Ectodermal cell (in vitro differentiated cells): ENCODE measurements around the gene LDLRAD4.

Experiments
- H3K27ac ChIP-seq: 2 replicates; pipeline ENCODE4 v1.7.0; 2013; ENCODE audit warnings: mild to moderate bottlenecking, low read depth, low read length; ENCODE audit not compliant: insufficient read depth, poor library complexity, severe bottlenecking
- H3K27me3 ChIP-seq: 2 replicates; pipeline ENCODE4 v1.7.0; 2013; ENCODE audit warnings: mild to moderate bottlenecking, low read length; ENCODE audit not compliant: insufficient read depth, control insufficient read depth, poor library complexity, severe bottlenecking
- H3K36me3 ChIP-seq: one replicate; pipeline ENCODE4 v1.7.0; 2013; ENCODE audit warnings: low read length; ENCODE audit not compliant: control insufficient read depth, insufficient read depth
- H3K4me1 ChIP-seq: one replicate; pipeline ENCODE4 v1.7.0; 2013; ENCODE audit warnings: low read length; ENCODE audit not compliant: control insufficient read depth, insufficient read depth
- H3K4me3 ChIP-seq: 2 replicates; pipeline ENCODE4 v1.7.0; 2013; ENCODE audit warnings: low read depth, low read length, control low read depth; ENCODE audit not compliant: insufficient read depth
- H3K9me3 ChIP-seq: 2 replicates; pipeline ENCODE4 v1.7.0; 2013; ENCODE audit warnings: mild to moderate bottlenecking, low read length, moderate library complexity; ENCODE audit not compliant: control insufficient read depth
- WGBS, 2 experiments: methylation state at CpG; one replicate each; pipeline ENCODE4 v1.1.7; 2013; ENCODE audit warnings: missing lambda C conversion rate in 2 of 2; 5-methylcytosine and 5-hydroxymethylcytosine counted together

Gene LDLRAD4

DNA sequence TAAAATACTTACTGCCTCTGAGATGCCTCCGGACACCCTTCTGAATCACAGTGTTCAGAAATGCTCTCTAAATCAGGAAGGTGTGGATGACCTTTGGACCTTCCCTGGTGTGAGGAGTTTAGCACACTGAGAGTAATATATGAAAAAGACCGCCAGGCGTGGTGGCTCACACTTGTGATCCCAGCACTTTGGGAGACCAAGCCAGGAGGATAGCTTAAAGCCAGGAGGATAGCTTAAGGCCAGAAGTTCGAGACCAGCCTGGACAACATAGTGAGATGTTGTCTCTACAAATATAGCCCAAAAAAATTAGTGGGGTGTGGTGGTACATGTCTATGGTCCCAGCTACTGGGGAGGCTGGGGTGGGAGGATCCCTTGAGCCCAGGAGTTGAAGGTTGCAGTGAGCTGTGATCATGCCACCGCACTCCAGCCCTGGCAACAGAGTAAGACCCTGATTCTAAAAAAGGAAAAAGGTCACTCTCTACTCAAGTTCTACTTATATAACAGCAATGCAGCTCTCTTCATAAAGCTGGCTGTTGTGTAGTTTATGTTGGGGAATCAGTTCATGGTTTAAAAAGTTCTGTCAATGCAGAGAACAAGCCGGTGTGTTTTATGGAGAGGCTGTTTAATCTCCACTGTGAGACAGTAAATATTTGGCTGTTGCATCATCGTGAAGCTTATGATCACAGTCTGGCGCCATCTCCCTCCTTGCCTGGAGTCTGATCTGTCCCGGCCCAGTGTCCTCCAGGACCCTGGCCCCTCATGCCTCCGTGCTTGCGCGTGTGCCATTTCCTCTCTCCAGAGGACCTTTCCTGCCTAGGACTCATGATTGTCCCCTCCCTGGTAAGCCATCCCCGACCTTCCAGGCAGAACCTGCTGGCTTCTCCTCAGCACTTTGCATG is 323.3 kb downstream of the LDLRAD4 start:
- Histone ChIP-seq H3K4me1 (no peaks in the 10 kb centered on the region), H3K27me3 (no peaks in the 10 kb centered on the region), H3K9me3 (no peaks in the 10 kb centered on the region), H3K27ac (no peak overlapping the region), H3K4me3 (no peak overlapping the region), H3K36me3 (no peaks in the 10 kb centered on the region)
- 92 to 93% methylated on average over 13 of the region's 13 CpGs for WGBS, 2 experiments

- H3K27me3 ChIP-seq: no peaks in the 10 kb centered on the region
- no peaks in the 10 kb centered on the region for H3K4me1 ChIP-seq
- 89 to 93% methylated on average over 7 of the region's 7 CpGs for WGBS, 2 experiments
- H3K36me3 ChIP-seq: no peaks in the 10 kb centered on the region
- no peaks in the 10 kb centered on the region for H3K9me3 ChIP-seq
- no peak overlapping the region for H3K27ac ChIP-seq
- no peak overlapping the region for H3K4me3 ChIP-seq
These were observed 323.9 kb downstream of the LDLRAD4 start for GRCh38 chr18:13542520-13542847.

DNA sequence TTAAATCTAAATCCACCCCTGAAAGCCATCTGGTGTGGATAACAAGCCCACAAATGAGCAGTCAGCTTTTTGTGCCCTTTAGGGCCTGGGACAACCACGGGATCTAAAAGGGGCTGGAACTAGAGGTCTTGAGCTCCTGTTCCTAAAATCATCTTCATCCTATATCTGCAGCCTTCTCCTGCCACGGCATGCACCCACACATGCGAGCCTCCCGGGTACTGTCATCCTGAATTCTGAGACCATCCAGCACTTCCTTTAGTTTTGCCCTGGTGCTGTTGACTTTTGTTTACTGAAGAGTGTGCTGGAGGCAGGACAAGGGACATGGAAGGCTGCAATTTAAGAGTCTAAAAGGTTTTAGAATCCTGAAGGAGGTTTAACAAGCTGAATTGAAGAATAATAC is 324.6 kb downstream of the LDLRAD4 start:
- Histone ChIP-seq H3K9me3 (no peaks in the 10 kb centered on the region), H3K4me3 (no peak overlapping the region), H3K36me3 (no peaks in the 10 kb centered on the region), H3K4me1 (no peaks in the 10 kb centered on the region), H3K27ac (no peak overlapping the region), H3K27me3 (no peaks in the 10 kb centered on the region)
- 91 to 95% methylated on average over 4 of the region's 4 CpGs for WGBS, 2 experiments

- Histone ChIP-seq H3K4me1 (no peaks in the 10 kb centered on the region), H3K36me3 (no peaks in the 10 kb centered on the region), H3K27ac (no peak overlapping the region), H3K27me3 (no peaks in the 10 kb centered on the region), H3K9me3 (no peaks in the 10 kb centered on the region), H3K4me3 (no peak overlapping the region)
- WGBS, 2 experiments: 92 to 93% methylated on average over 25 of the region's 25 CpGs
These were observed 325.5 kb downstream of the LDLRAD4 start for GRCh38 chr18:13543811-13544732.

DNA sequence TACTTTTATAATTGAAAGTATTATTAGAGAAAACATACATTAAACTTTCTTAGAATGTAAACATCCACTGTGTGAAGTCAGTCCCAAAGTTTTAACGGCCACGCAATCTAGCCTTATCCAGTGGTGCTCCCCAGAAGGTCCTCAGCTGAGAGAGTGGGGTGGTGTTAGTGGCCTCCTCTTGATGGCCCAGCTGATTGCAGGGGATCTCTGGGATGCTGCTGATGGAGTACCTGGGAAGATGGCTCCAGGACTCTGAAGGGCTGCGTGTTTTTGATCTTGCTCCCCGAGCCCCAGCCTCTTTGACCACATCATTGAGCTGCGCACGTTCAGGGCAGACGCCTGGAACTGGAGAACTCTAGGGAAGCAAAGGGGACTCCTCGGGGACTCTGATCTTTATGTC is 326.4 kb downstream of the LDLRAD4 start:
- Histone ChIP-seq H3K4me1 (no peaks in the 10 kb centered on the region), H3K4me3 (no peak overlapping the region), H3K27ac (no peak overlapping the region), H3K27me3 (no peaks in the 10 kb centered on the region), H3K9me3 (no peaks in the 10 kb centered on the region), H3K36me3 (no peaks in the 10 kb centered on the region)
- 96 to 98% methylated on average over 8 of the region's 8 CpGs for WGBS, 2 experiments

GRCh38 chr18:13545514-13545913 is 327.0 kb downstream of the LDLRAD4 start:
- no peaks in the 10 kb centered on the region for H3K27me3 ChIP-seq
- H3K4me3 ChIP-seq: no peak overlapping the region
- WGBS, 2 experiments: 87 to 99% methylated on average over 4 of the region's 4 CpGs
- H3K36me3 ChIP-seq: no peaks in the 10 kb centered on the region
- H3K9me3 ChIP-seq: no peaks in the 10 kb centered on the region
- no peaks in the 10 kb centered on the region for H3K4me1 ChIP-seq
- no peak overlapping the region for H3K27ac ChIP-seq

GRCh38 chr18:13545955-13546354 is 327.4 kb downstream of the LDLRAD4 start:
- no peaks in the 10 kb centered on the region for H3K36me3 ChIP-seq
- no peaks in the 10 kb centered on the region for H3K4me1 ChIP-seq
- WGBS, 2 experiments: 90 to 91% methylated on average over 4 of the region's 4 CpGs
- no peak overlapping the region for H3K27ac ChIP-seq
- H3K9me3 ChIP-seq: no peaks in the 10 kb centered on the region
- H3K4me3 ChIP-seq: no peak overlapping the region
- no peaks in the 10 kb centered on the region for H3K27me3 ChIP-seq

GRCh38 chr18:13546638-13547037 is 328.1 kb downstream of the LDLRAD4 start:
- no peaks in the 10 kb centered on the region for H3K36me3 ChIP-seq
- H3K4me3 ChIP-seq: no peak overlapping the region
- H3K9me3 ChIP-seq: no peaks in the 10 kb centered on the region
- H3K4me1 ChIP-seq: no peaks in the 10 kb centered on the region
- H3K27me3 ChIP-seq: no peaks in the 10 kb centered on the region
- WGBS, 2 experiments: 94 to 96% methylated on average over 8 of the region's 8 CpGs
- no peak overlapping the region for H3K27ac ChIP-seq

DNA sequence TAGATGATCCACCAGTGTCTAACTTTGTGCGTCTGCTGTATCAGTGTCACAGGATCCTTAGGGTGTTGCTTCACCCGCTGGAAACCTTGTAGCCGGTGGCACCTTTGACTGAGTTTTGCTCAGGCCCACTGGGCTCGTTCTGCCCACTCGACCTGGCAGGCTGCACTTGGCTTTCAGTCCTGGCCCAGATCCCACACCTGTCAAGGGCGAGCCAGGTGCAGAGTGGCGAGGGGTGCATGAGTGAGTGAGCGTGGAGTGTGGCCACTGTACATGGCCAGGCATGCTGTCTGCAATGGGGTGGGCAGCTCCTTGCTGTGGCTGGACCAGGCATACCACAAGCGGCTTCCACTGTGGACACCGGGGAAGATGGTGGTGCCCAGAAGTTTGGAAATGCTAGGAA is 328.8 kb downstream of the LDLRAD4 start:
- no peaks in the 10 kb centered on the region for H3K4me1 ChIP-seq
- 83 to 84% methylated on average over 10 of the region's 10 CpGs for WGBS, 2 experiments
- H3K9me3 ChIP-seq: no peaks in the 10 kb centered on the region
- no peak overlapping the region for H3K4me3 ChIP-seq
- no peaks in the 10 kb centered on the region for H3K36me3 ChIP-seq
- H3K27me3 ChIP-seq: no peaks in the 10 kb centered on the region
- H3K27ac ChIP-seq: no peak overlapping the region

DNA sequence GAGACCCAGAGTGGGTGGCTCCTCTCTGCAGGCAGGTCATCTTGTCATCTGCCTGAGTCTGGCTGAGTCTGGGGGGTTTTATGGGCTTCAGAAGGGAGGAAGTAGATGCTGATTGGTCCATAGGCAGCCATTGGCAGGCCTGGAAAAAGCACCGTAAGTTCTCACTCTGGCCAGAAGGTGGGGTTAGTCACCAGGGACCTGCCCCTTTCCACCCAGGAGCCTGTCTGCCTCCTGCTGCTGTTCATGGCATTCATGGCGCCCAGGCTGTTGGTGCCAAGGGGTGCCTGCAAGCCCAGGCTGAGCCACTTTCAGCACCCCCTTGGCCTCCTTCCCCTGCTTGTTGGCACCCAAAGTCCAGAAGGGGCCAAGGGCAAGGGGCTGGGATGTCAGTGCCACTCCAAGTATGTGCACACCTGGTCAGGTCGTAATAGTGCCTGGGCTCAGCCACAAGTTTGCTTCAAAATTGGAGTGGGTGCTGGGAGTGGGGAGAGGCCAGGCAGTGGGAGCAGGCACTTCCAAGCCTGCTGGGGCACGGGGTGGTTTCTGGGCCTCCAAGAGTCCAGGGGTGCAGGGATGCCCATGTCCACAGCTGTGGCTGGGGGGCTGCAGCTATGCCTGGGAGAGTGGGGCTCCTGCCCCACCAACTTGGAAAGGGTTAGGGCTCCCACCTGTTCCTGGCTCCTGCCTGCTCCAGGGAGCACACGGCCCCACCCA is 329.7 kb downstream of the LDLRAD4 start:
- H3K27ac ChIP-seq: no peak overlapping the region
- WGBS, 2 experiments: 92 to 93% methylated on average over 5 of the region's 5 CpGs

More for the DNA sequence above, 329.7 kb downstream of the LDLRAD4 start:
- H3K36me3 ChIP-seq: no peaks in the 10 kb centered on the region
- no peaks in the 10 kb centered on the region for H3K9me3 ChIP-seq
- H3K27me3 ChIP-seq: no peaks in the 10 kb centered on the region
- H3K4me1 ChIP-seq: no peaks in the 10 kb centered on the region
- no peak overlapping the region for H3K4me3 ChIP-seq
